Progenitor cell of endocrine pancreas (in vitro differentiated cells): ENCODE measurements around the gene TLN1. TPM values are rescaled to one million over a fixed set of nuclear protein-coding genes. Genes with fewer than 3 reads are reported as not detected.

ENCODE experiments used
- DNase-seq: peaks from one replicate; pipeline ENCODE4 v3.0.0; 2021; ENCODE audit warnings: low spot score; ENCODE audit not compliant: unreplicated experiment
- H3K27ac Mint-ChIP-seq: 2 replicates; pipeline ENCODE4 v1.8.0; 2021; ENCODE audit warnings: mild to moderate bottlenecking, moderate library complexity, mixed read lengths
- H3K27me3 Mint-ChIP-seq: 2 replicates; pipeline ENCODE4 v1.8.0; 2021; ENCODE audit warnings: mixed read lengths
- H3K36me3 Mint-ChIP-seq: 2 replicates; pipeline ENCODE4 v1.8.0; 2022; ENCODE audit warnings: mixed read lengths; ENCODE audit not compliant: insufficient read depth
- H3K4me1 Mint-ChIP-seq: 2 replicates; pipeline ENCODE4 v1.8.0; 2021; ENCODE audit warnings: low read depth, mixed read lengths
- H3K4me3 Mint-ChIP-seq: 2 replicates; pipeline ENCODE4 v1.8.0; 2021; ENCODE audit warnings: low read depth, mild to moderate bottlenecking, moderate library complexity, mixed read lengths
- H3K9me3 Mint-ChIP-seq: 2 replicates; pipeline ENCODE4 v1.8.0; 2021; ENCODE audit warnings: low read depth, mixed read lengths
- total RNA-seq: library from RNA; stranded (reverse); gene quantifications from 2 replicates; pipeline ENCODE4 v1.2.1, GENCODE V29; 2021
- TF ChIP-seq, protein P1 (sequence below): fragments of 200-600 bp; sonication (generic); IDR thresholded peaks from one replicate; pipeline ENCODE4 v1.5.0; 2021; ENCODE audit warnings: antibody characterized with exemption, mild to moderate bottlenecking; ENCODE audit not compliant: unreplicated experiment

The TLN1 gene
- total RNA-seq, 1 donor from 2014 or later = 136 TPM

- H3K36me3 Mint-ChIP-seq = peaks cover 30% of the 10 kb centered on the region
- no peak overlapping the region for H3K4me3 Mint-ChIP-seq
- DNase-seq = no peak
- TF ChIP-seq, protein P1, sequence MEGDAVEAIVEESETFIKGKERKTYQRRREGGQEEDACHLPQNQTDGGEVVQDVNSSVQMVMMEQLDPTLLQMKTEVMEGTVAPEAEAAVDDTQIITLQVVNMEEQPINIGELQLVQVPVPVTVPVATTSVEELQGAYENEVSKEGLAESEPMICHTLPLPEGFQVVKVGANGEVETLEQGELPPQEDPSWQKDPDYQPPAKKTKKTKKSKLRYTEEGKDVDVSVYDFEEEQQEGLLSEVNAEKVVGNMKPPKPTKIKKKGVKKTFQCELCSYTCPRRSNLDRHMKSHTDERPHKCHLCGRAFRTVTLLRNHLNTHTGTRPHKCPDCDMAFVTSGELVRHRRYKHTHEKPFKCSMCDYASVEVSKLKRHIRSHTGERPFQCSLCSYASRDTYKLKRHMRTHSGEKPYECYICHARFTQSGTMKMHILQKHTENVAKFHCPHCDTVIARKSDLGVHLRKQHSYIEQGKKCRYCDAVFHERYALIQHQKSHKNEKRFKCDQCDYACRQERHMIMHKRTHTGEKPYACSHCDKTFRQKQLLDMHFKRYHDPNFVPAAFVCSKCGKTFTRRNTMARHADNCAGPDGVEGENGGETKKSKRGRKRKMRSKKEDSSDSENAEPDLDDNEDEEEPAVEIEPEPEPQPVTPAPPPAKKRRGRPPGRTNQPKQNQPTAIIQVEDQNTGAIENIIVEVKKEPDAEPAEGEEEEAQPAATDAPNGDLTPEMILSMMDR = no peak
- H3K9me3 Mint-ChIP-seq = no peaks in the 10 kb centered on the region
- H3K27ac Mint-ChIP-seq = no peak overlapping the region
- H3K4me1 Mint-ChIP-seq = no peaks in the 10 kb centered on the region
- H3K27me3 Mint-ChIP-seq = no peaks in the 10 kb centered on the region
These were observed 14.7 kb downstream of the TLN1 start for GRCh38 chr9:35717132-35717870.

GRCh38 chr9:35716230-35716629 is 15.8 kb downstream of the TLN1 start:
- Mint-ChIP-seq H3K36me3 (peaks cover 21% of the 10 kb centered on the region), H3K9me3 (no peaks in the 10 kb centered on the region), H3K4me1 (no peaks in the 10 kb centered on the region), H3K27me3 (no peaks in the 10 kb centered on the region), H3K27ac (no peak overlapping the region), H3K4me3 (no peak overlapping the region)
- TF ChIP-seq, protein P1 = no peak
- no peak for DNase-seq

- H3K4me3 Mint-ChIP-seq = no peak overlapping the region
- H3K27me3 Mint-ChIP-seq = no peaks in the 10 kb centered on the region
- H3K36me3 Mint-ChIP-seq = peaks cover 29% of the 10 kb centered on the region
- TF ChIP-seq, protein P1 = no peak
- peak overlapping the region; percentile 45 for H3K27ac Mint-ChIP-seq
- H3K9me3 Mint-ChIP-seq = no peaks in the 10 kb centered on the region
- no peak for DNase-seq
- no peaks in the 10 kb centered on the region for H3K4me1 Mint-ChIP-seq
These were observed 17.3 kb downstream of the TLN1 start for GRCh38 chr9:35714579-35715252.

GRCh38 chr9:35714123-35714522 is 17.9 kb downstream of the TLN1 start:
- H3K36me3 Mint-ChIP-seq = peaks cover 25% of the 10 kb centered on the region
- H3K27ac Mint-ChIP-seq = no peak overlapping the region
- H3K4me3 Mint-ChIP-seq = no peak overlapping the region
- H3K9me3 Mint-ChIP-seq = no peaks in the 10 kb centered on the region
- no peaks in the 10 kb centered on the region for H3K27me3 Mint-ChIP-seq
- DNase-seq = no peak
- TF ChIP-seq, protein P1 = no peak
- no peaks in the 10 kb centered on the region for H3K4me1 Mint-ChIP-seq

- H3K27me3 Mint-ChIP-seq = no peaks in the 10 kb centered on the region
- H3K9me3 Mint-ChIP-seq = no peaks in the 10 kb centered on the region
- no peak overlapping the region for H3K27ac Mint-ChIP-seq
- peaks cover 27% of the 10 kb centered on the region for H3K36me3 Mint-ChIP-seq
- H3K4me3 Mint-ChIP-seq = no peak overlapping the region
- H3K4me1 Mint-ChIP-seq = no peaks in the 10 kb centered on the region
- DNase-seq = no peak
- TF ChIP-seq, protein P1 = no peak
These were observed 18.4 kb downstream of the TLN1 start for GRCh38 chr9:35713578-35713977.
